Smooth muscle cell (in vitro differentiated cells): ENCODE data around the gene TMEM158. TPM values are rescaled to one million over a fixed set of nuclear protein-coding genes. Genes with fewer than 3 reads are reported as not detected.

ENCODE experiments used
- DNase-seq: peaks from one replicate; lab custom pipeline; 2025; ENCODE audit not compliant: unreplicated experiment; lab: John Stamatoyannopoulos, UW
- H2AFZ ChIP-seq: fragments of 200-600 bp; sonication (generic); 2 replicates; pipeline ENCODE4 v1.6.0; 2016; ENCODE audit warnings: antibody characterized with exemption, low read depth, mild to moderate bottlenecking
- H3F3A ChIP-seq: fragments of 200-600 bp; sonication (generic); 2 replicates; pipeline ENCODE4 v1.6.0; 2017; ENCODE audit warnings: antibody characterized with exemption, low read depth
- H3K27ac ChIP-seq: fragments of 200-600 bp; sonication (generic); 2 replicates; pipeline ENCODE4 v1.5.1; 2016; ENCODE audit warnings: low read depth, mild to moderate bottlenecking
- H3K27me3 ChIP-seq: fragments of 200-600 bp; sonication (generic); 2 replicates; pipeline ENCODE4 v1.6.1; 2016; ENCODE audit warnings: low read depth, mild to moderate bottlenecking
- H3K36me3 ChIP-seq: fragments of 200-600 bp; sonication (generic); 2 replicates; pipeline ENCODE4 v1.5.1; 2016; ENCODE audit warnings: low read depth
- H3K4me1 ChIP-seq: fragments of 200-600 bp; sonication (generic); 2 replicates; pipeline ENCODE4 v1.5.1; 2016; ENCODE audit warnings: low read depth
- H3K4me2 ChIP-seq: fragments of 200-600 bp; sonication (generic); 2 replicates; pipeline ENCODE4 v1.6.0; 2016; ENCODE audit warnings: mild to moderate bottlenecking
- H3K4me3 ChIP-seq: fragments of 200-600 bp; sonication (generic); 2 replicates; pipeline ENCODE4 v1.5.1; 2016; ENCODE audit warnings: mild to moderate bottlenecking
- H3K79me2 ChIP-seq: fragments of 200-600 bp; sonication (generic); 2 replicates; pipeline ENCODE4 v1.6.0; 2016; ENCODE audit warnings: low read depth, mild to moderate bottlenecking
- H3K9ac ChIP-seq: fragments of 200-600 bp; sonication (generic); 2 replicates; pipeline ENCODE4 v1.6.0; 2016; ENCODE audit warnings: low read depth
- H3K9me3 ChIP-seq: fragments of 200-600 bp; sonication (generic); replicated peaks from 2 replicates; pipeline ENCODE4 v1.5.1; 2016; ENCODE audit warnings: low read depth
- H4K20me1 ChIP-seq: fragments of 200-600 bp; sonication (generic); 2 replicates; pipeline ENCODE4 v1.6.0; 2016; ENCODE audit warnings: low read depth
- CTCF ChIP-seq: fragments of 200-600 bp; sonication (generic); IDR thresholded peaks from 2 replicates; pipeline ENCODE4 v1.5.1; 2017; ENCODE audit warnings: borderline replicate concordance, mild to moderate bottlenecking, antibody characterized with exemption; ENCODE audit not compliant: insufficient read depth, poor library complexity, severe bottlenecking
- WGBS: methylation state at CpG from one replicate; pipeline ENCODE4 v1.1.7; 2016; ENCODE audit warnings: low lambda C conversion rate; 5-methylcytosine and 5-hydroxymethylcytosine counted together
- polyA plus RNA-seq: library from polyadenylated mRNA; unstranded; fragments of >200 nt; fragmentation: Nextera tagmentation; extraction: Ambion mirVana; gene quantifications from 2 replicates; pipeline ENCODE4 v1.2.1, GENCODE V29; 2016
- total RNA-seq: library from RNA; depleted of rRNA; stranded (reverse); fragments of >200 nt; gene quantifications from 2 replicates; pipeline ENCODE4 v1.2.3, GENCODE V29; 2014

Gene TMEM158
- total and polyA plus RNA-seq, 2 experiments from 2014 or later, result 16.8 to 70.9 TPM

GRCh38 chr3:45227946-45228345, 1.9 kb upstream of the TMEM158 start:
- Histone ChIP-seq H3K79me2 (peaks cover 7% of the 10 kb centered on the region), H4K20me1 (no peaks in the 10 kb centered on the region), H3K27me3 (peaks cover 32% of the 10 kb centered on the region), H3K36me3 (no peaks in the 10 kb centered on the region), H2AFZ (no peak overlapping the region), H3K9me3 (no peaks in the 10 kb centered on the region), H3K4me3 (no peak overlapping the region), H3K27ac (no peak overlapping the region), H3K4me2 (peak overlapping the region; percentile 44), H3K9ac (no peak overlapping the region), H3F3A (no peaks in the 10 kb centered on the region), H3K4me1 (peaks cover 29% of the 10 kb centered on the region)
- no peak for TF ChIP-seq CTCF
- DNase-seq, result no peak
- WGBS, result 78% methylated on average over 6 of the region's 6 CpGs

GRCh38 chr3:45227071-45227820, 1.2 kb upstream of the TMEM158 start:
- no peaks in the 10 kb centered on the region for H3K9me3 ChIP-seq
- no peak overlapping the region for H3K9ac ChIP-seq
- DNase-seq, result no peak
- no peaks in the 10 kb centered on the region for H3K36me3 ChIP-seq
- peaks cover 32% of the 10 kb centered on the region for H3K27me3 ChIP-seq
- WGBS, result 82% methylated on average over 7 of the region's 7 CpGs
- H2AFZ ChIP-seq, result no peak overlapping the region
- H3K4me2 ChIP-seq, result peak overlapping the region; percentile 83
- H3F3A ChIP-seq, result no peaks in the 10 kb centered on the region
- H3K79me2 ChIP-seq, result peaks cover 7% of the 10 kb centered on the region
- no peak overlapping the region for H3K4me3 ChIP-seq
- no peak overlapping the region for H3K27ac ChIP-seq
- H4K20me1 ChIP-seq, result no peaks in the 10 kb centered on the region
- peaks cover 29% of the 10 kb centered on the region for H3K4me1 ChIP-seq
- TF ChIP-seq CTCF, result no peak

DNA sequence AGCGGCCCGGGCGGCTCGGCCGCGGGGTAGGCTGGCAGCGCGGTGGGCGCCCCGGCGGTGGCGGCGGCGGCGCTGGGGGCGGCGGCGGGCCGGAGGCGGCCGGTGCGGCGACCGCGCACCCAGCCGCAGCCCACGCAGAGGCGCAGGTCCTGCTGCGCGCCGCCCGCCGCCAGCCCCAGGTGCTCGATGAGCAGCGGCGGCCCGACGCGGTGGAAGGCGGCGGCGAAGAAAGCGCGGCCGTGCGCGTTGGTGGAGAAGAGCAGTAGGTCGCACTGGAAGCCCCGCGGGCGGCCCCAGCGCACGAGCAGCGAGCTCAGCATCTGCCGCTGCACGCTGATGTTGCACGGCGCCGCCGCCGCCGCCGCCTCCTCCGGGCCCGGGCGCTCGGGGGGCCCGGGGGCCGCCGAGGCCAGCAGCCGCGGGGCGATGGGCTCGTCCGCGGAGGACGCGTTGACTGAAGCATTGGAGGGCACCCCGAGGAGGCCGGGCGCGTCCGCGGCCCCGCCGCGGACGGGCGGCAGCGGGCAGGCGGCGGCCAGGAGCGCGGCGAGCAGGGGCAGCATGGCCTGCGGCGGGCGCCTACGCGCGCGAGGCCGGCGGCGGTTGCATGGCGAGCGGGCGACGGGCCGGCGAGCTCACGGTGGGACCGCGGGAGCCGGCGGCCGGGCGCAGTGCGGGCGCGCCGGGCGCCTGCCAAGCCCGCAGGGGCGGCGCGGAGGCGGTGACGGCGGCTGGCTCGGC, 452 bp downstream of the TMEM158 start:
- no peak for TF ChIP-seq CTCF
- H3K79me2 ChIP-seq, result peaks cover 7% of the 10 kb centered on the region
- peak overlapping the region; percentile 69 for H3K4me3 ChIP-seq
- H4K20me1 ChIP-seq, result no peaks in the 10 kb centered on the region
- H3K27ac ChIP-seq, result no peak overlapping the region
- H3K36me3 ChIP-seq, result no peaks in the 10 kb centered on the region
- H3F3A ChIP-seq, result no peaks in the 10 kb centered on the region
- peaks cover 18% of the 10 kb centered on the region for H3K27me3 ChIP-seq
- H3K4me2 ChIP-seq, result peak overlapping the region; percentile 96
- H2AFZ ChIP-seq, result no peak overlapping the region
- H3K9ac ChIP-seq, result no peak overlapping the region
- under 1% methylated on average over 80 of the region's 131 CpGs for WGBS
- no peak for DNase-seq
- peaks cover 29% of the 10 kb centered on the region for H3K4me1 ChIP-seq
- H3K9me3 ChIP-seq, result no peaks in the 10 kb centered on the region
